ENCODE measurements around the gene SAMD11.

The SAMD11 gene

GRCh38 chr1:961132-961669, 37.5 kb downstream of the SAMD11 start:
- no peak for DNase-seq

DNA sequence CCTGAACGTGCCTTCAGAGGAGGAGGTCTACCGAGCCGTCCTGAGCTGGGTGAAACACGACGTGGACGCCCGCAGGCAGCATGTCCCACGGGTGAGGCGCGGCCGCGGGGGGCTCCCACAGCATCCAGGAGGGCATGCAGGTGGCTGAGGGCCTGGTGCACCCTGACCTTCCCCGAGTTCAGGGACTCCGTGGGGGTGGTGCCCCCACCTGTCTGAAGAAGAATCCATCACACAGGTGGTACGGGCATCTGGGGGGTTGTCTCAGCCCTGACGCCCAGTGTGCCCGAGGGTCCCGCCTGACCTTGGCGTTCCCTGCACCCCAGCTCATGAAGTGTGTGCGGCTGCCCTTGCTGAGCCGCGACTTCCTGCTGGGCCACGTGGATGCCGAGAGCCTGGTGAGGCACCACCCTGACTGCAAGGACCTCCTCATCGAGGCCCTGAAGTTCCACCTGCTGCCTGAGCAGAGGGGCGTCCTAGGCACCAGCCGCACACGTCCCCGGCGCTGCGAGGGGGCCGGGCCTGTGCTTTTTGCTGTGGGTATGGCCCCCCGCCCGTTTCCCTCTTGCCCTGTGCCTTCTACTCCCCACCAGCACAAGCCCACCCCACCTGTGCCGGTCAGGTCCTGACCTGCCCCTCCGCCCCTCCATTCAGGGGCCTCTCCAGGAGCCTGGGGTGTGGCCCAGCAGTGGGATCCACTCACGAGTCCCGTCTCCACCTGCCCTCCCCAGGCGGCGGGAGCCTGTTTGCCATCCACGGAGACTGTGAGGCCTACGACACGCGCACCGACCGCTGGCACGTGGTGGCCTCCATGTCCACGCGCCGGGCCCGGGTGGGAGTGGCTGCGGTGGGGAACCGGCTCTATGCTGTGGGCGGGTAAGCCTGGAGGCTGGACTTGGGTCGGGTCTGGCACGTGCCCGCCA, 38.9 kb downstream of the SAMD11 start:
- DNase-seq: no peak

DNA sequence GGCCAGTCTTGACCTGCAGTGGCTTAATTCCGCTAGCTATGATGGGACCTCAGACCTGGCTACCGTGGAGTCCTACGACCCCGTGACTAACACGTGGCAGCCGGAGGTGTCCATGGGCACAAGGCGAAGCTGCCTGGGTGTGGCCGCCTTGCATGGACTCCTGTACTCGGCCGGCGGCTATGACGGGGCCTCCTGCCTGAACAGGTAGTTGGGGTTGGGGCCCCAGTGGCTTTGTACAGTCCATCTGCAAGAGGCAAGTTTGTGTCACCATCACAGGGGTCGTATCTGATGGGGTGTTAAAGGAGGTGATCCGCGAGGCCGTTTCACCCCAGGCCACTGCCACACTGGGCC, 39.6 kb downstream of the SAMD11 start:
- DNase-seq: no peak

DNA sequence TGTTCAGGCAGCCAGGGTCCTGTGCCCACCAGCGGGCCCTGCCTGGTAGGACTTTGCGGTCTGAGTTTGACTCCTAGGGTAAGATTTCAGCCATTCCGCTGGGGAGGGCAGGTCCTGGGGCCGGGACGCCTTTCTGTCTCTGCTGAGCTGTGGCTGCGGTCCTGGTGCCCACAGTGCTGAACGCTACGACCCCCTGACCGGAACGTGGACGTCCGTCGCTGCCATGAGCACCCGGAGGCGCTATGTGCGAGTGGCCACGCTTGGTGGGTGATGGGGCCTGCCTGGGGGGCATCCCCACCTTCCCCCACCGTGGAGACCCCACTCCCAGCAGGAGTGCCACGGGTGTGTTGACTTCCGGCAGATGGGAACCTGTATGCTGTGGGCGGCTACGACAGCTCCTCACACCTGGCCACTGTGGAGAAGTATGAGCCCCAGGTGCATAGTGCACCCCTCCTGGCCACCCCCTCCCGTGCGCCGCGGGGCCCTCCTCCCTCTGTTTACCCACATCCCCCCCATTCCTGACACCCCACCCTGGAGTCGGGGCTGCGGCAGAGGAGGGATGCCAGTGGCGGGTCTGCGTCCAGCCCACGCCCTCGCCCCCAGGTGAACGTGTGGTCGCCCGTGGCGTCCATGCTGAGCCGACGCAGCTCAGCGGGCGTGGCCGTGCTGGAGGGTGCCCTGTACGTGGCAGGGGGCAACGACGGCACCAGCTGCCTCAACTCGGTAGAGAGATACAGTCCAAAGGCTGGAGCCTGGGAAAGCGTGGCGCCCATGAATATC, 40.2 kb downstream of the SAMD11 start:
- DNase-seq: no peak

- DNase-seq: no peak
These were observed 41.2 kb downstream of the SAMD11 start for GRCh38 chr1:964691-965525.

GRCh38 chr1:965526-966134, 41.9 kb downstream of the SAMD11 start:
- no peak for DNase-seq

DNA sequence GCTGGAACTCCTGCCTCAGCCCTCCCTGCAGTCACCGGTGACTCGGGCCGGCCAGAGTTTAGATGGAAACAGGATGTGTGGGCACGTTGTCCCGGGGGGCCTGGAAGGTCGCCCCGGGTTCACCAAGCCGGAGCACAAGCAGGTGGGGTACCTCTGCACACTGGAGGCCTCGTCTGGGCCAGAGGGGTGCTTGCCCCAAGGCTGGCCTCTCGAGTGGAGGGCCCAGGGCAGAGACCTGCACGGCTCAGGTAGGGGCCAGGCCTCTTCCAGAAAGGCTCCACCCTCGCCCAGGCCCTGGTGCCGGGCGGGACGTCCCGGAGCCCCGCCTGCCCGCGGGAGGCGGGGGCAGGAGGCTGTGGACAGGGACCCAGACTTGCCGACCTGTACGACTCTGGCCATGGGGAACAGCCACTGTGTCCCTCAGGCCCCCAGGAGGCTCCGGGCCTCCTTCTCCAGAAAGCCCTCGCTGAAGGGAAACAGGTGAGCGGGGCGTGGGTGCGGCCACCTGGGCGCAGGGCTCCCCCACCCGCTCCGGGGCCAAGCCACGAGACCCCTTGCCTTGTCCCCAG, 42.5 kb downstream of the SAMD11 start, which contains the start of gene PLEKHN1:
TSS of gene PLEKHN1 (plus strand) at position 348 of the 569 bp plus-strand sequence. CDS start at position 398, 50 bp downstream.
- no peak for DNase-seq

GRCh38 chr1:966704-967300, 43.1 kb downstream of the SAMD11 start:
- peak in 1 of 56 donors; percentile 17 for DNase-seq

DNA sequence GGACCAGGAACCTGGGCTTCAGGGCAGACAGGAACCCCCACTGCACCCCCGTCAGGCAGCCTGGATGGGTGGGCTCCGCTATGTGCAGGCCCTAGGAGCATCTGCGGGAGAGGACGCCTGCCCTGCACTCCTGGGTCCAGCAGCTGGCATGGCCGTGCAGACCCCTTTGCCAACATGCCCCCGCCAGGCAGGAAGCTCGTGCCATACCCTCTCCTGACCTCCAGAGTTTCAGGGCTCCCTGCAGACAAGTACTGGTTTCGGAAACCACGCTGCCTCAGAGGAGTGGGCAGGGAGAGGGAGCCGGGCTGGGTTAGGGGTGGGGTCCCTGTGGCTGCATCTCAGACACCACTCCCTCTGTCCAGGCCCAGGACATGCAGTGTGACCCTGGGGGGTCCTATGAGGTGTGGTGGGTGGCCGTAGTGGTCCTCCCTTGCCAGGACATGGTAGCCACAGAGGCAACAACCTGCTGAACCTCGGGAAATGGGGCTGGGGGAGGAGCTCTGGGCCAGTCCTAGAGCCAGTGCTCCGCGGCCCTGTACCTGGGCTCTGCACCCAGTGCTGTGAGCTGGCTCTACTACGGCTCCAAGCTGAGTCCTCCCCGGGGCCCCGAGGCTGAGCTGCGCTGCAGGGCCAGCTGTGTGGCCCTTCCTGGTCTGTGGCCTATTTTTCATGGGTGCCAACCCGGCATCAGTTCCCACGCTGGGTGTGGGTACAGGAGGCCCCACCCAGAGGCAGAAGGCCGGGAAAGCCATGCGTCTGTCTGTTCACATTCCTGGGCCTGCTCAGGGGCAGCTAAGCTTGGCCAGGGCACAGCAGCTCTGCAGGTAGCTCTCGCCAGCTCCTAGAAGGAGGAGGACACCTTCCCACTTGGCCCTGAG, 44.0 kb downstream of the SAMD11 start:
- no peak for DNase-seq

DNA sequence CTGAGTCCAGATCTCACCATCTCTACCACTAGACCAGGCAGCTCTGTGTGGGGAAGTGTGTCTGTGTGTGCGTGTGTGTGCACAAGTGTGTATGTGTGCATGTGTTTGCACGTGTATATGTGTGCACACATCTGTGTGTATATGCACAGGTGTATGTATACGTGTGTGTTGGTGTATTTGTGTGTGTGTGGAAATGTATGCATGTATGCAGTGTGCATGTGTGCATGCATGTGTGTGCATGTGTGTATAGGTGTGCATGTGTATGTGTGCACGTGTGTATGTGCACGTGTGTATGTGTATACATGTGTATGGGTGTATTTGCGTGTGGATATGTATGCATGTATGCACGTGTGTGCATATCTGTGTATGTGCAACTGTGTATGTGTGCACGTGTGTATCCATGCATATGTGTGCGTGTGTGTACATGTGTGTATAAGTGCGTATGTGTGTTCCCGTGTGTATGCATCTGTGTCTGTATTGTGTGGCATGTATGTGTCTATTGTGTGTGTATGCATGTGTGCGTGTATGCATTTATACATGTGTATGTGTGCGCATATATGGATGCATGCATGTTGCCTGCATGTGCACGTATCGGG, 45.6 kb downstream of the SAMD11 start:
- DNase-seq: no peak

DNA sequence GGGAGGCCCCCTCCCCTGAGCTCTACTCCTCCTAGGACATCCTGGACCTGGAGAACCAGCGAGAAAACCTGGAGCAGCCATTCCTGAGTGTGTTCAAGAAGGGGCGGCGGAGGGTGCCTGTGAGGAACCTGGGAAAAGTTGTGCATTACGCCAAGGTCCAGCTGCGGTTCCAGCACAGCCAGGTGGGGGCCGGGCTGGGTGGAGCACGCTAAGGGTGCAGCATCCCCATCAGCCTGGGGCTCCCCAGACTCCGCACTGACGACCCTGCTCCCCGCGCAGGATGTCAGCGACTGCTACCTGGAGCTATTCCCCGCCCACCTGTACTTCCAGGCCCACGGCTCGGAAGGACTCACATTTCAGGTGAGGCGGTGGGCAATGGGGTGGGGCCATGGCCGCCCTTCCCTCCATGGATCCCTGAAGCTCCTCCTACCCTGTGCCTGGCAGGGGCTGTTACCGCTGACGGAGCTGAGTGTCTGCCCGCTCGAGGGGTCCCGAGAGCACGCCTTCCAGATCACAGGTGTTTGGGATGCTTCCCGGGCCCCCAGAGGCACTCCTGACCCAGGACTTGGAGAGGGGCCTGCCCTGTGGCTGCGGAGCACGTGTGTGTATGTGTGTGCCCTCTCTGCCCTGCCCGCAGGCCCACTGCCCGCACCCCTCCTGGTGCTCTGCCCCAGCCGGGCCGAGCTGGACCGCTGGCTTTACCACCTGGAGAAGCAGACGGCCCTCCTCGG, 46.7 kb downstream of the SAMD11 start:
- no peak for DNase-seq

DNA sequence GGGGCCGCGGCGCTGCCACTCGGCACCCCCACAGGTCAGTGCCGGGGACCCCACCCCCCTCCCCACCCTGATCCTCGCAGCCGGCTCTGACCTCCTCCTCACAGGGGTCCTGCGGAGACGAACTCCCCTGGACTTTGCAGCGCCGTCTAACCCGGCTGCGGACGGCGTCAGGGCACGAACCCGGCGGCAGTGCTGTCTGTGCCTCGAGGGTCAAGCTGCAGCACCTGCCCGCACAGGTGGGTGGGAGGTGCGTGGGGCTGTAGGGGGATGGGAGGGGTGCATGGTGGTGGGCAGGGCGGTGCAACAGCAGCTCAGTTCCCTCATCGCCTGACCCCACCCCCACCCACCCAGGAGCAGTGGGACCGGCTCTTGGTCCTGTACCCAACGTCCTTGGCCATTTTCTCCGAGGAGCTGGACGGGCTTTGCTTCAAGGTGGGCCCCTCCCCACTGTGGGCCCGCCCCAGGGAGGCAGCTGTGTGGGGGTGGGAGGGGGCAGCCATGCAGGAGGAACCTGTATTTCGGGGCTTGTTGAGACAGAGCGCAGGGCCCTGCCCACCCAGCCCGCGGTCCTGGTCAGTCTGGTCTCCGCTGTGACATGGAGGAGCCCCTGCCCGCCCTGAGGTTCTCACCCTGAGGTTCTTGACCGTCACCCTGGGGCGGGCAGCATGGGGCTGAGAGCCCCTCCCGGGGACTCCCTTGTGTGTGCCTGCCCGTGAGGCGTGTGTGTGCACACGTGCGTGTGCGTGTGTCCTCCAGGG, 47.4 kb downstream of the SAMD11 start:
- DNase-seq: no peak

- no peak for DNase-seq
These were observed 48.2 kb downstream of the SAMD11 start for GRCh38 chr1:971751-972506.

DNA sequence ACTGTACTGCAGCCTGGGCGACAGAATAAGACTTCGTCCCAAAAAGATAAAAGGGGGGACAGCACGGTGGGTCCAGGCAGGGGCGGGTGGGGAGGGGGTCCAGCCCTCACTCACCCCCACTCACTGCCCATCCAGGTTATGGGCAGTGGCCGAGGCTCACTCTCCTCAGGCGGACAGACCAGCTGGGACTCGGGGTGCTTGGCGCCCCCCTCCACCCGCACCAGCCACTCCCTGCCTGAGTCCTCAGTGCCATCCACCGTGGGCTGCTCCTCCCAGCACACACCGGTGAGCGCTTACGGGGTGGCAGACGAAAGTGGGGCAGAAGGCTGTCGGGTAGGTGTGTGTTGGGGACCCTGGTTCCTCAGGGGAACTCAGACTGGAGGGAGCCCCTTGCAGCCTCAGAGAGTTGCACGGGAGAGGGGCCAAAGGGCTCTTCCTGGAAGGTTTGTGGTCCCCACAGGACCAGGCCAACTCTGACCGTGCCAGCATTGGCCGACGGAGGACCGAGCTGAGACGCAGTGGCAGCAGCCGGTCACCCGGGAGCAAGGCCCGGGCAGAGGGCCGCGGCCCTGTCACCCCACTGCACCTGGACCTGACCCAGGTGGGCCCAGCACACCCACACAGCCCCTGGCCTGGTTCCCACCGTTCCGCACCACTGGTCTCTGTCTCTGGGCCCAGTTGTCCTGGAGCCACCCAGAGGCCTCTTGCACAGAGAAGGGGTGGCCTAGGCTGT, 49.2 kb downstream of the SAMD11 start:
- DNase-seq: no peak

DNA sequence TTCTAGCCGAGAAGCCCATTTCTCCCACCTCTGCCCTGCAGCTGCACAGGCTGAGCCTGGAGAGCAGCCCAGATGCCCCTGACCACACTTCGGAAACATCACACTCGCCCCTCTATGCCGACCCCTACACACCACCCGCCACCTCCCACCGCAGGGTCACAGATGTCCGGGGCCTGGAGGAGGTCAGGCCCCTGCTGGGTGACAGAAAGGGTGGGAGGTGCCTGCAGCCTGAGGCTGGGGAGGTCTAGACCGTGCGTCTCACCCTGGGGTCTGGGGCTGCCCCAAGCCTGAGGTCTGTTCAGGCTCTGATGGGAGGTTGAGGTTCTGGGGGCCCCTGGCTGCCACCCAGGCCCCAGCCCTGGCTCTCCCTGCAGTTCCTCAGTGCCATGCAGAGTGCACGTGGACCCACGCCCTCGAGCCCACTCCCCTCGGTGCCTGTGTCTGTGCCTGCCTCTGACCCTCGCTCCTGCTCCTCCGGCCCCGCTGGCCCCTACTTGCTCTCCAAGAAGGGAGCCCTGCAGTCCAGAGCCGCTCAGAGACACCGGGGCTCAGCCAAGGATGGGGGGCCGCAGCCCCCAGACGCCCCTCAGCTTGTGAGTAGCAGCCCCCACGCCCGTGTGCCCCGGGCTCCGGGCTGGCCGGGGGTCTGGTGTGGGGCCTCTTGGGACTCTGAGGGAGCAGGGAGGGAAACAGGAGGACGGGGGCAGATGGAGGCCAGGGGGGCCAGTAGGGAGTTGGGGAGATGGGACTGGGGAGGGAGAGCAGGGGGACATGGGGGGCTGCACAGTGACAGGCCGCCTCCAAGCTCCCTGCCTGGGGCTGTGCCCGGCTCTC, 50.0 kb downstream of the SAMD11 start:
- no peak for DNase-seq
